ENCODE data around the gene MED12.

- TF ChIP-seq CTCF (IDR thresholded peaks at IDR 0.05; ENCODE audit: insufficient read depth, low read length, poor library complexity, severe bottlenecking), result no peak
- no peak for TF ChIP-seq EZH2phosphoT487 (conservative IDR thresholded peaks at IDR 0.05; ENCODE audit: low read length)
Measured at GRCh38 chrX:71140440-71140839, 22.0 kb downstream of the MED12 start.

Measured in SU-DHL-6 (cell line).